ENCODE data around the gene EARS2.
"Not testable (repeated sequence)": the region's sequence is repeated elsewhere in the genome, so short reads cannot be mapped to it uniquely, and the experiment has no call there.

DNA sequence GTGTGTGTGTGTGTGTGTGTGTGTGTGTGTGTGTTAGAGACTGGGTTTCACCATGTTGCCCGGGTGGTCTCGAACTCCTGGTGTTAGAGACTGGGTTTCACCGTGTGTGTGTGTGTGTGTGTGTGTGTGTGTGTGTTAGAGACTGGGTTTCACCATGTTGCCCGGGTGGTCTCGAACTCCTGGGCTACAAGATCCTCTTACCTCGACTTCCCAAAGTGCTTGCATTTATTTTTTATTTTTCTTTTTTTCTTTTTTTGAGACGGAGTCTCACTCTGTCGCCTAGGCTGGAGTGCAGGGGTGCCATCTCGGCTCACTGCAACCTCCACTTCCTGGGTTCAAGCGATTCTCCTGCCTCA lies 46.3 kb downstream of the EARS2 start:
- TF ChIP-seq, protein P1, sequence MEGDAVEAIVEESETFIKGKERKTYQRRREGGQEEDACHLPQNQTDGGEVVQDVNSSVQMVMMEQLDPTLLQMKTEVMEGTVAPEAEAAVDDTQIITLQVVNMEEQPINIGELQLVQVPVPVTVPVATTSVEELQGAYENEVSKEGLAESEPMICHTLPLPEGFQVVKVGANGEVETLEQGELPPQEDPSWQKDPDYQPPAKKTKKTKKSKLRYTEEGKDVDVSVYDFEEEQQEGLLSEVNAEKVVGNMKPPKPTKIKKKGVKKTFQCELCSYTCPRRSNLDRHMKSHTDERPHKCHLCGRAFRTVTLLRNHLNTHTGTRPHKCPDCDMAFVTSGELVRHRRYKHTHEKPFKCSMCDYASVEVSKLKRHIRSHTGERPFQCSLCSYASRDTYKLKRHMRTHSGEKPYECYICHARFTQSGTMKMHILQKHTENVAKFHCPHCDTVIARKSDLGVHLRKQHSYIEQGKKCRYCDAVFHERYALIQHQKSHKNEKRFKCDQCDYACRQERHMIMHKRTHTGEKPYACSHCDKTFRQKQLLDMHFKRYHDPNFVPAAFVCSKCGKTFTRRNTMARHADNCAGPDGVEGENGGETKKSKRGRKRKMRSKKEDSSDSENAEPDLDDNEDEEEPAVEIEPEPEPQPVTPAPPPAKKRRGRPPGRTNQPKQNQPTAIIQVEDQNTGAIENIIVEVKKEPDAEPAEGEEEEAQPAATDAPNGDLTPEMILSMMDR (IDR thresholded peaks at IDR 0.05; ENCODE audit: low read length) = not testable (repeated sequence)
- not testable (repeated sequence) for TF ChIP-seq EZH2 (IDR thresholded peaks at IDR 0.05; ENCODE audit: borderline replicate concordance, low read length)

Measured in OCI-LY1 (cell line).